ENCODE results near the gene GRK5.
A peak's percentile ranks its signal among the peaks of the same experiment; 100 is the strongest.

Gene GRK5

DNA sequence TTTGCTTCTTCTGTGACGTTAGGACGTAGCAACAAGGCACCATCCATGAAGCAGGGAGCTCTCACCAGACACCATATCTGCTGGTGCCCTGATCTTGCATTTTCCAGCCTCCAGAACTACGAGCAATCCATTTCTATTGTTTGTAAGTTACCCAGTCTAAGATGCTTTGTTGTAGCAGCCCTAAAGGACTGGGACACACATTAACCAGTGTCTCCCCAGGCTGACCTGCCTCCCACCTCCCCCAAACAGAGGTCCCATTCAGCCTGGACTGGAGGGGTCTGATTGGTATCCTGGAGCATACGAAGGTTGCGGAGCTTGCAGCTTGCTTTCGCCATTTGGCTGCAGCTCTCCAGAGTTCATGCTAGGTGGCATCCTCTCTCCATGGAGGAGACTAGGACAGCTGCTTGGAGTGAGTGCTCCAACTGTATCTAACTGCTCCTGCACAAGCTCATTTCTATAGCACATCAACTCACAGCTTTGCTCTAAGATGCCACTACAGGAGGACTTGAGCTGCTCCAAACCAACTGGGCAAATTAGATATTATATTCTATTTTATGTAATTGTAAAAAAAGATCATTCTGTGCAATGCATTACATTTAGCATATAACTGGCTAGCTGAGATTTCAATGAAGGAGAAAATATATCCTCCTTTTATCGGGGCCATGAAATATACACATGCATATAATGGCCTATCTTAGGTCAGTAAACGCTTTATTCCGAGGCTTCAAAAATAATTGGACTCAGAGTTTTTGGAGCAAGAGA, 8.0 kb upstream of the GRK5 start:
- Histone ChIP-seq H3K27ac (ENCODE audit: low read length) (no peak overlapping the region), H3K9me3 (ENCODE audit: control insufficient read depth in 2 of 2, low read length in 2 of 2) (no peaks in the 10 kb centered on the region), H3K27me3 (ENCODE audit: control insufficient read depth in 1 of 2, insufficient read depth in 2 of 2, low read length in 2 of 2) (no peaks in the 10 kb centered on the region), H3K4me1 (ENCODE audit: control insufficient read depth, insufficient read depth, low read length) (no peaks in the 10 kb centered on the region), H3K4me3 (ENCODE audit: low read length in 2 of 2) (peak overlapping the region in 1 of 2 donors; percentile 54), H3K9ac (ENCODE audit: low read length in 2 of 2) (peak overlapping the region in 1 of 2 donors; percentile 29), H3K36me3 (ENCODE audit: control insufficient read depth in 2 of 2, insufficient read depth in 2 of 2, low read length in 2 of 2) (no peaks in the 10 kb centered on the region)

DNA sequence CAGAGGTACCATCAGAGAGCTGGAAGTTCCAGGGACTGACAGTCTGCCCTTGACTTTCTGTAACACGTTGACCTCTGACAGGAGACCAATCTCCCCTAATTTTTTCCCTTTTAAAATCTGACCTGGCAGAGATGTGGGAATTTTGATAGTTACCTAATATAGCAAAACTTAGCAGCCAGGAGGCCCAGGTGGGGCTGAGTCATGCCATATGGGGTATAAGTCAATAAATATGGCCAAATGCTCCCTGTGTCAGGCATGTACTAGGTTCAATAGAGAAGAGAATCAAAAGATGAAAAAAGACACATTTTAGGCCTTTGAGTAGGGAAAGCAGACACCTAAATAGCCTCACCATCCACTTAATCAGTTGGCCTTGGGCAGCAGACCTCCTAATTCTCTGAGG, 6.1 kb upstream of the GRK5 start:
- H3K27me3 ChIP-seq (ENCODE audit: control insufficient read depth in 1 of 2, insufficient read depth in 2 of 2, low read length in 2 of 2), result no peaks in the 10 kb centered on the region

DNA sequence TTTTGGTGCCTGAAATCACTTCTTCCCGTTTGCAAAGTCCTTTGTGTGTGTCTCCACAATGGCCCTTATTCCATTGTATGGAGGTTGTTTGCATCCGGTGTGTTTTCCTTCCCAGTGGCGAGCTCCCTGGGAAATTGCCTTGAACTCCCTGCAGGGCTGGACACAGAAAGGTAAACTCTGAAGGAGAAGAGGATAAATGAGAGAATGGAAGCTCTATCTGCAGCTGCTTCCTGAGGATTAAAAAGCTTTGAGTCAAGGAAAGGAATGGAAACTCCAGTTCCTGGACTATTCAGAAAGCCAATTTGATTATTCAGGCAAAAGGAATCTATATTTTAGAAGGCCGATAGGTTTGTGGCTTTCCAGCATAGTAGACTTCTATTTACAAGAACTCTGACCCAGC, 4.4 kb upstream of the GRK5 start:
- peaks cover 12% of the 10 kb centered on the region for H3K4me1 ChIP-seq (ENCODE audit: control insufficient read depth, insufficient read depth, low read length)
- no peak overlapping the region for H3K4me3 ChIP-seq (ENCODE audit: low read length in 2 of 2)
- no peaks in the 10 kb centered on the region for H3K9me3 ChIP-seq (ENCODE audit: control insufficient read depth in 2 of 2, low read length in 2 of 2)
- H3K9ac ChIP-seq (ENCODE audit: low read length in 2 of 2), result no peak overlapping the region
- H3K27me3 ChIP-seq (ENCODE audit: control insufficient read depth in 1 of 2, insufficient read depth in 2 of 2, low read length in 2 of 2), result no peaks in the 10 kb centered on the region
- H3K36me3 ChIP-seq (ENCODE audit: control insufficient read depth in 2 of 2, insufficient read depth in 2 of 2, low read length in 2 of 2), result no peaks in the 10 kb centered on the region
- H3K27ac ChIP-seq (ENCODE audit: low read length), result no peak overlapping the region

More for the DNA sequence above, 6.1 kb upstream of the GRK5 start:
- no peak overlapping the region for H3K27ac ChIP-seq (ENCODE audit: low read length)
- no peak overlapping the region for H3K4me3 ChIP-seq (ENCODE audit: low read length in 2 of 2)
- H3K9ac ChIP-seq (ENCODE audit: low read length in 2 of 2), result no peak overlapping the region
- no peaks in the 10 kb centered on the region for H3K9me3 ChIP-seq (ENCODE audit: control insufficient read depth in 2 of 2, low read length in 2 of 2)
- peaks cover 7% of the 10 kb centered on the region for H3K4me1 ChIP-seq (ENCODE audit: control insufficient read depth, insufficient read depth, low read length)
- no peaks in the 10 kb centered on the region for H3K36me3 ChIP-seq (ENCODE audit: control insufficient read depth in 2 of 2, insufficient read depth in 2 of 2, low read length in 2 of 2)

DNA sequence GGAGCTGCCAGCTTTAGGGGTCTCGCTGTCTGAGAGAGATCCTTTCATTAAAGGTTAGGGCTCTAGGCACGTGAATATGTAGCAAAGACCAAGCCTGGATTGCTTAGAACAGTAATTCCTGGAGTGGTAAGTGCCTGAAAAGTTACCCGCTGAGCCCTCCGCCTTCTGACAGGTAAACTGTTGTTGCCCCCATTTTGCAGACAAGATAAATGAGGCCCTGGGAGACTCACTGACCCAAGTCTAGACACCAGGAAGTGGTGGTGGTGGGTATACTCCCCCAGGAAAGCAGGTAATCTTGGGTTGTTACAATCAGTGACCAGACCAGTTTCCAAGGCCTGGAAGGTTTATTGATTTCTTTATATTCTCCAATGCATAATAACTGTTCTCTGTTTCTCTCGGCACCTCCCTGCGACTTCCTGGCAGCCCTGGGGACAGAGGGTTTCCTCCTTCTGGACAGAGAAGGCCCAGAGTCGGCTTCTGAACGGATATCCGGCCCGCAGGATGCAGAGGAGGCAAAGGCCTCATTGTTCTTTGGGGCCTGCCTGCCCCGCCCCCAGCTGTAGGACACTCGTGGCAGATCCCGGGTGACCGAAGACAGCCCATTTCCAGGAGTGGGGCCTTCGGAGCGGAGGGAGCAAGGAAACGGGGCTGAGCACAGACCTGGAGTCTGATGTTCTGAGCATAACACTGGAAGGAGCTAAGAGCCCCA, 1.3 kb upstream of the GRK5 start:
- Histone ChIP-seq H3K4me3 (ENCODE audit: low read length in 2 of 2) (peak overlapping the region; percentile 36 to 92), H3K9ac (ENCODE audit: low read length in 2 of 2) (peak overlapping the region; percentile 65 to 66), H3K9me3 (ENCODE audit: control insufficient read depth in 2 of 2, low read length in 2 of 2) (no peaks in the 10 kb centered on the region), H3K36me3 (ENCODE audit: control insufficient read depth in 2 of 2, insufficient read depth in 2 of 2, low read length in 2 of 2) (no peaks in the 10 kb centered on the region), H3K27me3 (ENCODE audit: control insufficient read depth in 1 of 2, insufficient read depth in 2 of 2, low read length in 2 of 2) (no peaks in the 10 kb centered on the region), H3K4me1 (ENCODE audit: control insufficient read depth, insufficient read depth, low read length) (peaks cover 24% of the 10 kb centered on the region), H3K27ac (ENCODE audit: low read length) (peak overlapping the region; percentile 75)

DNA sequence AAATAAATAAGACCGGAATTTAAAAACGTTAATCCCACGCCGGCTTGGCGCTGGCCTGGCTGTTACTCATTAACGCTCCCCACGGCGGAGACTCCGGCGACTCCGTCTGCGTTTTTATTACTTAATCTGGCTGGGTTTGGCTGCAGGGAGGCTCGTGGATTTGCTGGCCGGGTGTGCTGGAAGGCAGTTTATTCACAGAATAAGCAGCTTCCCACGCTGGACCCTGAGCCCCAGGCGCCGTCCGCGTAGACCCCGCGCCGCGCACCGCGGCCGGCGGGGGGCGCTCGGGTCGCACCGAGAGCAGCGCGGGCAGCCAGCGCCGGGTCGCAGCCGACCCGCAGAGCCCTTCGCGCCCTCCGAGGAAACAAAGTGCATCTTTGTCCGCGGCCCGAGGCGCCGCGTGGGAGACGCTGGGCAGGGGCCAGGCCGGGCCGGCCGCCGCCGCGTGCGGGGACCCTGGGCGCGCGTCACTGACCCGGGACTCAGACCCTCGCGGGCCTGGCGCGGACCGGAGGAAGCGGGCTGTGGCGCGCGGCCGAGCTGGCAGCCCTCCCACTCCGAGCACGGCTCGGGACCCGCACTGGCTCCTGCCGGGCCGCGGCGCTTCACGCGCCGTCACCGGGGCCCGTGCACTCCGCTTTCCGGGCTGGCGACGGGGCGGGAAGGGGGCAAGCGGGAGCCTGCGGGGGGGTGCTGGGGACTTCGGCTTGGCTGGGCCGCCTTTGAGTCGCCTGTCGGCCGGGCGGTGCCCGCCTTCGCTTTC, 587 bp upstream of the GRK5 start:
- H3K27ac ChIP-seq (ENCODE audit: low read length), result peak overlapping the region; percentile 75
- no peaks in the 10 kb centered on the region for H3K36me3 ChIP-seq (ENCODE audit: control insufficient read depth in 2 of 2, insufficient read depth in 2 of 2, low read length in 2 of 2)
- peak overlapping the region; percentile 46 to 92 for H3K4me3 ChIP-seq (ENCODE audit: low read length in 2 of 2)
- H3K4me1 ChIP-seq (ENCODE audit: control insufficient read depth, insufficient read depth, low read length), result peaks cover 31% of the 10 kb centered on the region
- H3K27me3 ChIP-seq (ENCODE audit: control insufficient read depth in 1 of 2, insufficient read depth in 2 of 2, low read length in 2 of 2), result no peaks in the 10 kb centered on the region
- peak overlapping the region; percentile 65 to 66 for H3K9ac ChIP-seq (ENCODE audit: low read length in 2 of 2)
- H3K9me3 ChIP-seq (ENCODE audit: control insufficient read depth in 2 of 2, low read length in 2 of 2), result no peaks in the 10 kb centered on the region

DNA sequence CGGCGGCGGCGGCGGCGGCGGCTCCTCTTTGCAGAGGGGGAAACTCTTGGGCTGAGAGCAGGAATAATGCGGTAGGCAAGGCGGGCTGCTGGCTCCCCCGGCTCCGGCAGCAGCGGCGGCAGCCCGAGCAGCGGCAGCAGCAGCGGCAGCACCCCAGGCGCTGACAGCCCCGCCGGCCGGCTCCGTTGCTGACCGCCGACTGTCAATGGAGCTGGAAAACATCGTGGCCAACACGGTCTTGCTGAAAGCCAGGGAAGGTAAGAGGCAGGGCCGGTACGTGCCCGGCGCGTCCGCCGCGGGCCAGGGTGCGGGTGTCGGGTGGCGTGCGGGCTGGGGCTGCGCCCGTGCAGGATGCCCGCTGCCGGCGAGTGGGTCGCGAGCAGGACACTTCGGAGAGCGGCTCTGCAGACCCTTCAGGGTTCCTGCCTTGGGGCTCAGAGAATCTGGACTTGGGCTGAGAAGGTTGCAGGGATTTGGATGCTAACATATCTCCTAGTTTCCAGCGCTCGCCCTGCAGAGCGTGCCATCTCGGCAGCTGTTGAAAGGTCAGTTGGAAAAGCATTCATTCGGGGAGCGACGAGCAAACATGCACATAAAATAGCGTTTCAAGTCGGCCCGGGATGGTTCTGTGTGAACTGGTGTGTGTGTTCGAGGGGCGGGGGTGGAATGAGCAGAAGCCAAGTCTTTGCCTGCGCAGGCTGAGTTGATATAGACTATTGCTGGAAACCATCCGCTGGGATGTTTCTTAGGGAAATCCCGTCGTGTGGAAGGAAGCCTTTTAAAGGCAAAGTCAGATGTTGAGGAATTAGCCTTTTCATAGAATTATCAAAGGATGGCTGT, 562 bp downstream of the GRK5 start:
- no peaks in the 10 kb centered on the region for H3K9me3 ChIP-seq (ENCODE audit: control insufficient read depth in 2 of 2, low read length in 2 of 2)
- peak overlapping the region; percentile 89 to 92 for H3K4me3 ChIP-seq (ENCODE audit: low read length in 2 of 2)
- no peaks in the 10 kb centered on the region for H3K36me3 ChIP-seq (ENCODE audit: control insufficient read depth in 2 of 2, insufficient read depth in 2 of 2, low read length in 2 of 2)
- peak overlapping the region; percentile 88 for H3K27ac ChIP-seq (ENCODE audit: low read length)
- H3K27me3 ChIP-seq (ENCODE audit: control insufficient read depth in 1 of 2, insufficient read depth in 2 of 2, low read length in 2 of 2), result no peaks in the 10 kb centered on the region
- peaks cover 42% of the 10 kb centered on the region for H3K4me1 ChIP-seq (ENCODE audit: control insufficient read depth, insufficient read depth, low read length)
- H3K9ac ChIP-seq (ENCODE audit: low read length in 2 of 2), result peak overlapping the region; percentile 69 to 82

DNA sequence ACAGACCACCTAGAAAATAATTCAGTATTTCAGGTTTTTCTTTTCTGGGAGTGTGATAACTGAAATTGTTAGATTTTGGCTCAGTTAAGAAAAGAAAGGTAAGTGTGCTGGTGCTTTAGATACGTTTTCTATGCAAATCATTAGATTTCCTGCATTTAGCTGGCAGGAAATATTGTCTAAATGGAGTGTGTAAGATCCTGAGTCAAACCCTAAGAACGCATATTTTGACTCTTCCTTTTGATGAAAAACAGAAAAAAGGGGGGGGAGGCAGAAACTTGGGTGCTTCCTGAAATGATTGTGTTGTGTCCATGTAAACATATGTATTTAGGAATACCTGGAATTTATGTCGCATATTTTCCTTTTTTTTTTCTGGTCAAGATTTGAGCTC, 1.2 kb downstream of the GRK5 start:
- no peaks in the 10 kb centered on the region for H3K27me3 ChIP-seq (ENCODE audit: control insufficient read depth in 1 of 2, insufficient read depth in 2 of 2, low read length in 2 of 2)

DNA sequence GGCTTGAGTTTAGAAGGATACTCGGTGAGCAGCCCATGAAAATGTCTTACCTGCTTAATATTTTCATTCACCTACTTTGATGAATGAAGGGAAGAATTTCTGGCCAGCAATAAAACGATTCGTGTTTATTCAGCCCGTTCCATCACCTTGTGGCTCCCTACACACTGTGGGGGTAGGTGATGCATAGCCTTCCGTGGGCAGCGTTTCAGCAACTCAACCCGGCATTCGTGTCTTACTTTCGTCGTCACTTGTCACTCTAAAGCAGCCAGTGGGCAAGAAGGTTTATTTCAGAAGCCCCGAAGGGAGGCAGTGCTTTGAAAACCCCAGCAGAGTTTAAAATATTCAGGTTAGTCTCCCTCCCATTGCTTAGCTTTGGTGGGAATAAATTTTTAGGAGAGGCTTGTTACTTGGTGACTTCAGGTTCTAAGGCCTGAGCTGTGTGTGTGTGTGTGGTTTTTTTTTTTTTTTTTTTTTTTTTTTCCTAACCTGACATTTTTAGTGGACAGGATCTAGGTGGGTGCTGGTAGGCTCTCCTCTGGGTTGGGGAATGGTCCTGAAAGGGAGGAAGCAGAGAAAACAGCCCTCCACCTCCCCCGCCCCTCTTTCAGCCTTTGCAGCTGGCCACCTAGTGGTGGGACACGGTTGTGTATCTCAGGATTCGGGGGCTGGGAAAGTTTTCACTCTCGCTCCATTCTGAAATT, 1.8 kb downstream of the GRK5 start:
- Histone ChIP-seq H3K36me3 (ENCODE audit: control insufficient read depth in 2 of 2, insufficient read depth in 2 of 2, low read length in 2 of 2) (no peaks in the 10 kb centered on the region), H3K9ac (ENCODE audit: low read length in 2 of 2) (peak overlapping the region; percentile 69 to 82), H3K4me1 (ENCODE audit: control insufficient read depth, insufficient read depth, low read length) (peaks cover 47% of the 10 kb centered on the region), H3K27ac (ENCODE audit: low read length) (peak overlapping the region; percentile 88), H3K9me3 (ENCODE audit: control insufficient read depth in 2 of 2, low read length in 2 of 2) (no peaks in the 10 kb centered on the region), H3K27me3 (ENCODE audit: control insufficient read depth in 1 of 2, insufficient read depth in 2 of 2, low read length in 2 of 2) (no peaks in the 10 kb centered on the region), H3K4me3 (ENCODE audit: low read length in 2 of 2) (peak overlapping the region; percentile 89 to 92)

More for the DNA sequence above, 1.2 kb downstream of the GRK5 start:
- Histone ChIP-seq H3K9ac (ENCODE audit: low read length in 2 of 2) (peak overlapping the region; percentile 69 to 82), H3K4me3 (ENCODE audit: low read length in 2 of 2) (peak overlapping the region; percentile 89 to 92), H3K36me3 (ENCODE audit: control insufficient read depth in 2 of 2, insufficient read depth in 2 of 2, low read length in 2 of 2) (no peaks in the 10 kb centered on the region), H3K4me1 (ENCODE audit: control insufficient read depth, insufficient read depth, low read length) (peaks cover 44% of the 10 kb centered on the region), H3K9me3 (ENCODE audit: control insufficient read depth in 2 of 2, low read length in 2 of 2) (no peaks in the 10 kb centered on the region), H3K27ac (ENCODE audit: low read length) (peak overlapping the region; percentile 88)

DNA sequence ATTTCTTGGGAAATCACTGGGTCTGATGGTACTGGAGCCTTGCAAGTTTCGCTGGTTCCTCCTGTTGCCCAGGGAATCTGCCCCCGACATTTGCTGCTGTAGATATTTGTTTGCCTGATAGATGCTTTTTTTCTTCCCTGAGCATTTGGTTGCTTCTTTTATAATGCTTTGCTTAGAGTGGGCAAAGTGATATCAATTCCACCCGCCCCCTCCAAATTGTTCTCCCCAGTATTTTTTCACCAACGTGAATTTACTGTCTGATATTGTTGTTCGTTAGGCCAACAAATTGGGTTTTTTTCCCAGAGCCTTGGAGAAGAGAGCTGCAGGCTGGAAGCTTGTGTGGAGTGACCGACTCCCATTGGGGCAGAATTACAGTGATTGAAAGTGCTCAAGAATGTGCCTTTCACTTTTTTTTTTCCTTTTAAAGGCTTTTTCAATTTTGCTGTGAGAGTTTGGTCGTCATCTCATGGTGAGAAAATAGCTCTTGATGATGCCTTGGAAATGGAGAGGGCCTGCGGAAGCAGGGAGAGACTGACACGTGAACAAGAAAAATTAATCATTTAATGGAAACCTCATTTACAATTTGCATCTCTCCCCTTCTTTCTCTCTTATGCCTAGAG, 2.5 kb downstream of the GRK5 start:
- Histone ChIP-seq H3K27ac (ENCODE audit: low read length) (peak overlapping the region; percentile 88), H3K27me3 (ENCODE audit: control insufficient read depth in 1 of 2, insufficient read depth in 2 of 2, low read length in 2 of 2) (no peaks in the 10 kb centered on the region), H3K9ac (ENCODE audit: low read length in 2 of 2) (peak overlapping the region; percentile 69 to 82), H3K4me1 (ENCODE audit: control insufficient read depth, insufficient read depth, low read length) (peaks cover 47% of the 10 kb centered on the region), H3K36me3 (ENCODE audit: control insufficient read depth in 2 of 2, insufficient read depth in 2 of 2, low read length in 2 of 2) (no peaks in the 10 kb centered on the region), H3K4me3 (ENCODE audit: low read length in 2 of 2) (peak overlapping the region; percentile 89 to 92), H3K9me3 (ENCODE audit: control insufficient read depth in 2 of 2, low read length in 2 of 2) (no peaks in the 10 kb centered on the region)
